ENCODE results near the gene SLC10A3. TPM values are rescaled to one million over a fixed set of nuclear protein-coding genes. Genes with fewer than 3 reads are reported as not detected.

The SLC10A3 gene
- 10 to 100 TPM in 3 of 4 donors, 1 to 10 TPM in 1; 8.2 to 18.3 (median 15.9) TPM for total RNA-seq

GRCh38 chrX:154490414-154491083, at the start of gene SLC10A3:
TSS of gene SLC10A3 (minus strand) at chrX:154490629. CDS start at chrX:154488940, 1,689 bp downstream.
- TF ChIP-seq CTCF (IDR thresholded peaks at IDR 0.05; ENCODE audit: low read depth) = no peak

- TF ChIP-seq CTCF (IDR thresholded peaks at IDR 0.05; ENCODE audit: low read depth) = no peak
Observed at GRCh38 chrX:154539077-154539476, 48.6 kb upstream of the SLC10A3 start.

- no peak for TF ChIP-seq CTCF (IDR thresholded peaks at IDR 0.05; ENCODE audit: low read depth)
Observed at GRCh38 chrX:154535892-154536291, 45.5 kb upstream of the SLC10A3 start.

GRCh38 chrX:154534526-154535322, 44.3 kb upstream of the SLC10A3 start:
- no peak for TF ChIP-seq CTCF (IDR thresholded peaks at IDR 0.05; ENCODE audit: low read depth)

GRCh38 chrX:154532690-154533089, 42.3 kb upstream of the SLC10A3 start:
- TF ChIP-seq CTCF (IDR thresholded peaks at IDR 0.05; ENCODE audit: low read depth) = no peak

GRCh38 chrX:154531626-154532025, 41.2 kb upstream of the SLC10A3 start:
- no peak for TF ChIP-seq CTCF (IDR thresholded peaks at IDR 0.05; ENCODE audit: low read depth)

- no peak for TF ChIP-seq CTCF (IDR thresholded peaks at IDR 0.05; ENCODE audit: low read depth)
Observed at GRCh38 chrX:154530286-154530685, 39.9 kb upstream of the SLC10A3 start.
